Stomach (tissue), 9 donors: ENCODE measurements around the gene CHST2. TPM values are rescaled to one million over a fixed set of nuclear protein-coding genes. Genes with fewer than 3 reads are reported as not detected.

Source experiments
- DNase-seq, 2 donors: peaks; one replicate each; pipeline versions ENCODE4 v3.0.0 to v3.0.0-alpha.2; 2013 to 2019
- H3K27ac ChIP-seq, 5 donors: fragments of 200-600 bp in 4 of 5; sonication (generic) in 4 of 5; one replicate each; pipeline ENCODE4 v1.5.1; 2013 to 2019; ENCODE audit warnings: mild to moderate bottlenecking in 1 of 5, moderate library complexity in 1 of 5
- H3K27me3 ChIP-seq, 3 donors: fragments of 200-600 bp; sonication (generic); one replicate each; pipeline ENCODE4 v1.5.1; 2017 to 2019; ENCODE audit warnings: mixed run types in 1 of 3
- H3K36me3 ChIP-seq, 4 donors: fragments of 200-600 bp; sonication (generic); 1 replicate in 3 of 4; 2 replicates in 1 of 4; pipeline ENCODE4 v1.5.1; 2016 to 2019
- H3K4me1 ChIP-seq, 4 donors: fragments of 200-600 bp; sonication (generic); one replicate each; pipeline ENCODE4 v1.5.1; 2016 to 2019
- H3K4me3 ChIP-seq, 4 donors: fragments of 200-600 bp; sonication (generic) in 3 of 4; one replicate each; pipeline ENCODE4 v1.5.1; 2016 to 2019; ENCODE audit warnings: mild to moderate bottlenecking in 1 of 4
- H3K9me3 ChIP-seq, 4 donors: fragments of 200-600 bp; sonication (generic); one replicate each; pipeline ENCODE4 v1.5.1; 2016 to 2019
- EP300 ChIP-seq: sonication (generic); formaldehyde crosslinking; IDR thresholded peaks from one replicate; pipeline ENCODE4 v1.6.1; 2017; ENCODE audit warnings: antibody characterized with exemption
- POLR2A ChIP-seq, 4 donors: fragments of 450-650 bp; IDR thresholded peaks; one replicate each; pipeline ENCODE4 v1.6.1; 2016; ENCODE audit warnings: antibody characterized with exemption in 4 of 4, control low read depth in 2 of 4, mild to moderate bottlenecking in 1 of 4, moderate library complexity in 1 of 4
- POLR2AphosphoS5 ChIP-seq, 3 donors: sonication (generic); formaldehyde crosslinking; IDR thresholded peaks; one replicate each; pipeline ENCODE4 v1.6.1; 2016; ENCODE audit warnings: antibody characterized with exemption in 3 of 3
- WGBS, 5 donors: extraction: QIAGEN DNeasy Blood & Tissue Kit in 3 of 5; methylation state at CpG; one replicate each; pipeline versions ENCODE4 v1.1.5 to v1.1.7; 2013 to 2018; 5-methylcytosine and 5-hydroxymethylcytosine counted together
- intact Hi-C: fragments of 100-400 bp; cut with DNase I; formaldehyde crosslinking; loops from one replicate; pipeline ENCODE4 v1.15.1; 2023; ENCODE audit warnings: low total_unique reads
- polyA plus RNA-seq, 3 donors: library from polyadenylated mRNA; stranded (reverse); fragments of 200-250 nt; gene quantifications; one replicate each; pipeline ENCODE4 v1.2.3, GENCODE V29; 2013
- total RNA-seq, 5 donors: library from RNA; depleted of rRNA; stranded (reverse); fragments of >200 nt; gene quantifications; one replicate each; pipeline versions ENCODE4 v1.1.0 to v1.2.3, GENCODE V29; 2014 to 2016
- TF ChIP-seq, protein P1 (sequence below), 7 experiments: fragments of 450-650 bp in 4 of 7; fragments of 200-600 bp in 3 of 7; sonication (generic) in 3 of 7; IDR thresholded peaks; one replicate each; pipeline ENCODE4 v1.5.1; 2016 to 2019; ENCODE audit warnings: antibody characterized with exemption in 7 of 7, control low read depth in 2 of 7, mild to moderate bottlenecking in 1 of 7
- donor health status: healthy with polysubstance abuse.
- donor health status: Bipolar disorder and iron deficiency.
- donor health status: healthy.

Gene CHST2
- total and polyA plus RNA-seq, 8 donors, result 0.73 to 5.9 (median 3.2) TPM

DNA sequence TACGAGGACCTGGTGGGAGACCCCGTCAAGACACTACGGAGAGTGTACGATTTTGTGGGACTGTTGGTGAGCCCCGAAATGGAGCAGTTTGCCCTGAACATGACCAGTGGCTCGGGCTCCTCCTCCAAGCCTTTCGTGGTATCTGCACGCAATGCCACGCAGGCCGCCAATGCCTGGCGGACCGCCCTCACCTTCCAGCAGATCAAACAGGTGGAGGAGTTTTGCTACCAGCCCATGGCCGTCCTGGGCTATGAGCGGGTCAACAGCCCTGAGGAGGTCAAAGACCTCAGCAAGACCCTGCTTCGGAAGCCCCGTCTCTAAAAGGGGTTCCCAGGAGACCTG, 2.5 kb downstream of the CHST2 start:
- Histone ChIP-seq H3K27ac (no peak overlapping the region), H3K9me3 (no peaks in the 10 kb centered on the region), H3K4me3 (peak overlapping the region in 1 of 4 donors; percentile 90), H3K4me1 (peaks cover 11 to 37% (median 35%) of the 10 kb centered on the region in 4 donors), H3K36me3 (no peaks in the 10 kb centered on the region), H3K27me3 (peaks cover 9 to 51% (median 34%) of the 10 kb centered on the region in 3 donors)
- TF ChIP-seq, protein P1, sequence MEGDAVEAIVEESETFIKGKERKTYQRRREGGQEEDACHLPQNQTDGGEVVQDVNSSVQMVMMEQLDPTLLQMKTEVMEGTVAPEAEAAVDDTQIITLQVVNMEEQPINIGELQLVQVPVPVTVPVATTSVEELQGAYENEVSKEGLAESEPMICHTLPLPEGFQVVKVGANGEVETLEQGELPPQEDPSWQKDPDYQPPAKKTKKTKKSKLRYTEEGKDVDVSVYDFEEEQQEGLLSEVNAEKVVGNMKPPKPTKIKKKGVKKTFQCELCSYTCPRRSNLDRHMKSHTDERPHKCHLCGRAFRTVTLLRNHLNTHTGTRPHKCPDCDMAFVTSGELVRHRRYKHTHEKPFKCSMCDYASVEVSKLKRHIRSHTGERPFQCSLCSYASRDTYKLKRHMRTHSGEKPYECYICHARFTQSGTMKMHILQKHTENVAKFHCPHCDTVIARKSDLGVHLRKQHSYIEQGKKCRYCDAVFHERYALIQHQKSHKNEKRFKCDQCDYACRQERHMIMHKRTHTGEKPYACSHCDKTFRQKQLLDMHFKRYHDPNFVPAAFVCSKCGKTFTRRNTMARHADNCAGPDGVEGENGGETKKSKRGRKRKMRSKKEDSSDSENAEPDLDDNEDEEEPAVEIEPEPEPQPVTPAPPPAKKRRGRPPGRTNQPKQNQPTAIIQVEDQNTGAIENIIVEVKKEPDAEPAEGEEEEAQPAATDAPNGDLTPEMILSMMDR (IDR thresholded peaks at IDR 0.05), result no peak
- TF ChIP-seq POLR2A (IDR thresholded peaks at IDR 0.05), result no peak
- no peak for TF ChIP-seq POLR2AphosphoS5 (IDR thresholded peaks at IDR 0.05)
- no peak for TF ChIP-seq EP300
- WGBS, 5 donors, result 95 to 99% (median 97%) methylated on average over 13 to 16 of the region's 16 CpGs
- DNase-seq, result no peak
- intact Hi-C loops, result no loop called here

DNA sequence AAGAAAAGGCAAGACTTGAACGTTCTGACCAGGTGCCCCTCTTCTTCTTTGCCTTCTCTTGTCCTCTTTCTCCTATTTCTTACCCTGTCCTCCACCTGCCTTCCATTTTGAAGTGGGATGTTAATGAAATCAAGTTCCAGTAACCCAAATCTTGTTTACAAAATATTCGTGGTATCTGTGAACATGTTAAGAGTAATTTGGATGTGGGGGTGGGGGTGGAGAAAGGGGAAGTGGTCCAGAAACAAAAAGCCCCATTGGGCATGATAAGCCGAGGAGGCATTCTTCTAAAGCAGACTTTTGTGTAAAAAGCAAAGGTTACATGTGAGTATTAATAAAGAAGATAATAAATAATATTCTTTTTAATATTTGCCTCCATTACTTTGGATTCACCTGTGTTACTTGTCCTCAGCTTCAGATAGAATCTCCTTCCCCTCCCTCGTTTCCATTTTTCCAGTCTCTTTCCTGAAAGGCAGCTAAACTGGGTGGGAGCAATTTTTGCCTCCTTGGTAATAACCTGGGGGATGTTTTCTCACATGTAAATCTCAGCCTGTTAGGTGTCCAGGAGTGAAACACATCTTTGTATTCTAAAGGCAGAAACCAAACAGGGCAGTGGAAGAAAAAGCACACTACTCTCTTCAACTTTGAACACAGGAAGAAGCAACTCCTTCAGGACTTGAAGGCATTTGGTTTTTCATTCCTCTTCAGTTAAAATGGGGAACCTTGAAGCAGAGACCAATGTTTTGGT, 3.2 kb downstream of the CHST2 start:
- Histone ChIP-seq H3K4me1 (peaks cover 11 to 37% (median 35%) of the 10 kb centered on the region in 4 donors), H3K27me3 (peaks cover 9 to 49% (median 34%) of the 10 kb centered on the region in 3 donors), H3K27ac (no peak overlapping the region), H3K9me3 (no peaks in the 10 kb centered on the region), H3K4me3 (no peak overlapping the region), H3K36me3 (no peaks in the 10 kb centered on the region)
- intact Hi-C loops, result no loop called here
- DNase-seq, result no peak
- WGBS, 5 donors, result 65 to 78% (median 67%) methylated on average over 4 of the region's 4 CpGs
- TF ChIP-seq POLR2A (IDR thresholded peaks at IDR 0.05), result no peak
- TF ChIP-seq EP300, result no peak
- TF ChIP-seq POLR2AphosphoS5 (IDR thresholded peaks at IDR 0.05), result no peak
- TF ChIP-seq, protein P1 (IDR thresholded peaks at IDR 0.05), result no peak

DNA sequence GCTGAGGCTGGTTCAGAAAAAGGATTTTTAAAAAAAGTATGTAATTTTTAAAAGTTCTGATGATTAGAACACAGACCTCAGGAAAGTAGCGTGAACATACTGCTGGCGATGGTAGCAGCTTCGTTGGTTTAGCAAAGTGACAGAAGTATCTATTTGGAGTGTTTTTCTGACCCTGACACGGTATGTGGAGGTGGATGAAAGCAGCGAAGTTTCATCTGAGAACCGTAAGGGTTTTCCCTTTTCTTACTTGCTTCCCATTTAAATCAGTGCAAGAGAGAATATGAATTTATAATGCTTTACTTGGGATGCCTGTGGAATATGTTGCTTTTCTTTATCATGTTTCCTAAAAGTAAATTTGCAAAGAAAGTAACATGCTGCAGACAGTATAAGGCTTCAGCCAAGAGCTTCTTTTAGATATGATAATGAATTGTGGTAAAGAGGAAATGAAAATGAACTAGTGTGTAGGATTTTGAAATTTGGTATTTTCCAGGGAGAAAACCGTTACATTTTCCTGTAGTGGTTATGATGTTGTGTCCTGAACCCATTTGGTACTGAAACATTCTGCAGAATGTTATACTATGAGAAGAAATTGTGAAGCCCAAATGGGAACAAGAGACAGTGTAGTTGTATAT, 3.9 kb downstream of the CHST2 start:
- WGBS, 5 donors, result 70 to 78% (median 77%) methylated on average over 7 of the region's 7 CpGs
- intact Hi-C loops, result no loop called here
- H3K4me3 ChIP-seq, result no peak overlapping the region
- H3K9me3 ChIP-seq, result no peaks in the 10 kb centered on the region
- peaks cover 11 to 36% (median 35%) of the 10 kb centered on the region in 4 donors for H3K4me1 ChIP-seq
- DNase-seq, result no peak
- H3K27ac ChIP-seq, result no peak overlapping the region
- peaks cover 9 to 42% (median 34%) of the 10 kb centered on the region in 3 donors for H3K27me3 ChIP-seq
- TF ChIP-seq EP300 (no peak), POLR2AphosphoS5 (IDR thresholded peaks at IDR 0.05) (no peak), POLR2A (IDR thresholded peaks at IDR 0.05) (no peak)
- TF ChIP-seq, protein P1 (IDR thresholded peaks at IDR 0.05), result no peak
- no peaks in the 10 kb centered on the region for H3K36me3 ChIP-seq

DNA sequence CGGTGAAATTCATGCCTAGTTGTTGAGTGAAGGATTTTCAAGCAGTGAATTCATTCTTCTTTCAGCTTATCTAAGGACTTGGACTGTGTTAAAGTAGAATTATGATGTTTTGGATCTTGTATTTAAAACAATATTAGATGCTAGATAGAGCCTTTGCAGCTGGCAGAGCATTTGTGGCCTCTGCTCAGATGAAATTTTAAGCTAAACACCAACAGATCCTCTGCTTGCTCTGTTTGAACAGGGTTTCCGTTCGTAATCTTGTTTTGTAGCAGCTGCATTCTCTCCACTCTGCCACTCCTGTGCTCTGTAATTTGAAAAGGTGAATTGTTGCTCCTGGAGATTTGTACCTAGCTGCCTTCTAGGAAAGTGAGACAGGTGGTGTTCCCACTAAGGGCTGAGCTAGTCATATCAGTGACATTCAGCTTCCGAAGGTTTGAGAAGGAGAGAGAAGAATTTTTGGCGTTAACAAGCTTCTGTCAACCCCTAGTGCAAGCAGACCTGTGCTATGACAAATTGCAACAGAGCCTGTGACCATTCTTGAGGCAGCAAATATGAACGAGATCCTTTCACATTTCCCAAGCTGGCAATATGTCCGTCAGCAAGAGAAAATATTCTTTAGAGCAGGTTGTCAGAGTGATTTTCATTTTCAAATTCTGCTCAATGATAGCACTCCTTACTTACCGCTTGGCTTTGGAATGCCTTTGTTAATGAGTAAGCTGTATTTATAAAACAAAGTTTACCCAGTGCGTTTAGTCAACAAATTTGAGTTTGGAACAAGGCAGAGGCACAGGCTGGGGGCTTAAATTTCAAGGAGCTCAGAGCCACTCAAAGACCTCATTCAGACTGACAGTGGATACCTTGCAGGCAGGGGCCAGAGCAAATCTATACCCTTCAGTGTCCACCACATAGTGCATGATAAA, 5.3 kb downstream of the CHST2 start:
- Histone ChIP-seq H3K4me3 (peak overlapping the region in 1 of 4 donors; percentile 18), H3K4me1 (peaks cover 11 to 26% (median 24%) of the 10 kb centered on the region in 4 donors), H3K27ac (no peak overlapping the region), H3K36me3 (no peaks in the 10 kb centered on the region), H3K9me3 (no peaks in the 10 kb centered on the region), H3K27me3 (peaks cover 9 to 28% (median 21%) of the 10 kb centered on the region in 3 donors)
- intact Hi-C loops, result no loop called here
- WGBS, 5 donors, result 19 to 39% (median 30%) methylated on average over 9 of the region's 9 CpGs
- peak in 1 of 2 donors; percentile 41 for DNase-seq
- no peak for TF ChIP-seq POLR2AphosphoS5 (IDR thresholded peaks at IDR 0.05)
- TF ChIP-seq, protein P1 (IDR thresholded peaks at IDR 0.05), result no peak
- no peak for TF ChIP-seq POLR2A (IDR thresholded peaks at IDR 0.05)
- TF ChIP-seq EP300, result no peak
